Body of pancreas (tissue), 4 donors: ENCODE measurements around the gene PTK6.

ENCODE experiments used
- CTCF ChIP-seq, 7 experiments: fragments of 450-650 bp in 4 of 7; fragments of 200-600 bp in 3 of 7; sonication (generic) in 3 of 7; IDR thresholded peaks; one replicate each; pipeline ENCODE4 v1.5.1; 2016 to 2019; ENCODE audit warnings: antibody characterized with exemption in 7 of 7
- POLR2A ChIP-seq, 3 donors: fragments of 450-650 bp; IDR thresholded peaks; one replicate each; pipeline ENCODE4 v1.6.1; 2016; ENCODE audit warnings: antibody characterized with exemption in 3 of 3, mild to moderate bottlenecking in 2 of 3

- no peak for TF ChIP-seq CTCF (IDR thresholded peaks at IDR 0.05)
- TF ChIP-seq POLR2A (IDR thresholded peaks at IDR 0.05) = no peak
These were observed 13.9 kb upstream of the PTK6 start for GRCh38 chr20:63551068-63551467.
